IPS-20b (cell line): ENCODE measurements around the gene C10orf90.

Experiments
- H3K27ac ChIP-seq: one replicate; pipeline ENCODE4 v1.5.1; 2013; ENCODE audit warnings: low read length
- H3K27me3 ChIP-seq: 2 replicates; pipeline ENCODE4 v1.6.1; 2013; ENCODE audit warnings: mild to moderate bottlenecking, low read length, inconsistent platforms; ENCODE audit not compliant: insufficient read depth
- H3K36me3 ChIP-seq: 2 replicates; pipeline ENCODE4 v1.6.1; 2013; ENCODE audit warnings: low read depth, mild to moderate bottlenecking, inconsistent platforms, low read length, moderate library complexity; ENCODE audit not compliant: insufficient read depth
- H3K4me1 ChIP-seq: 2 replicates; pipeline ENCODE4 v1.6.1; 2013; ENCODE audit warnings: mild to moderate bottlenecking, control low read depth, inconsistent platforms, low read length, moderate library complexity; ENCODE audit not compliant: insufficient read depth
- H3K4me3 ChIP-seq: 2 replicates; pipeline ENCODE4 v1.5.1; 2013; ENCODE audit warnings: mild to moderate bottlenecking, low read length, inconsistent platforms
- H3K9ac ChIP-seq: 2 replicates; pipeline ENCODE4 v1.6.1; 2013; ENCODE audit warnings: low read depth, mild to moderate bottlenecking, inconsistent platforms, low read length, moderate library complexity
- H3K9me3 ChIP-seq: 2 replicates; pipeline ENCODE4 v1.6.1; 2013; ENCODE audit warnings: mild to moderate bottlenecking, low read depth, low read length, inconsistent platforms; ENCODE audit not compliant: insufficient read depth

Gene C10orf90

DNA sequence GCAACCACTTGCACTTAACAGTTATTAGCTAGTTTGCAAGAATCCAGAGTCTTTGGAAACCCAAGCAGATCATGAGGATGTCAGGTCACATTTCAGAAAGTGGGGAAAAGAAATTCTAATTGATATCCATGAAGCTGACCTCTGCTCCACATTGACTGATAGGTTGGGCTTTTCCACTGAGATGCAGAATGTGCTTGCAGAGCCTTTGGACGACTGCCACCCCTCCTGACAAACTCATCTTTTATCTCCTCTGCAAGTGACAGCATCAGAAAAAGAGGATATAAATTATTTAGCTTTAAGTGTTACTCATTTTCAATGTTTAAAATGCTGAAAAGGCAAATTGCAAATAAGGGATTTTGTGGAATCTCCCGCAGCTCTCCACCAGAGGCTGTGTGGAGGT, 75.3 kb downstream of the C10orf90 start:
- H3K4me3 ChIP-seq = no peak overlapping the region
- H3K9ac ChIP-seq = no peak overlapping the region
- H3K27me3 ChIP-seq = no peaks in the 10 kb centered on the region
- no peaks in the 10 kb centered on the region for H3K9me3 ChIP-seq
- no peaks in the 10 kb centered on the region for H3K36me3 ChIP-seq
- H3K4me1 ChIP-seq = peaks cover 7% of the 10 kb centered on the region; the same call in 1 of the 2 replicates
- H3K27ac ChIP-seq = no peak overlapping the region

DNA sequence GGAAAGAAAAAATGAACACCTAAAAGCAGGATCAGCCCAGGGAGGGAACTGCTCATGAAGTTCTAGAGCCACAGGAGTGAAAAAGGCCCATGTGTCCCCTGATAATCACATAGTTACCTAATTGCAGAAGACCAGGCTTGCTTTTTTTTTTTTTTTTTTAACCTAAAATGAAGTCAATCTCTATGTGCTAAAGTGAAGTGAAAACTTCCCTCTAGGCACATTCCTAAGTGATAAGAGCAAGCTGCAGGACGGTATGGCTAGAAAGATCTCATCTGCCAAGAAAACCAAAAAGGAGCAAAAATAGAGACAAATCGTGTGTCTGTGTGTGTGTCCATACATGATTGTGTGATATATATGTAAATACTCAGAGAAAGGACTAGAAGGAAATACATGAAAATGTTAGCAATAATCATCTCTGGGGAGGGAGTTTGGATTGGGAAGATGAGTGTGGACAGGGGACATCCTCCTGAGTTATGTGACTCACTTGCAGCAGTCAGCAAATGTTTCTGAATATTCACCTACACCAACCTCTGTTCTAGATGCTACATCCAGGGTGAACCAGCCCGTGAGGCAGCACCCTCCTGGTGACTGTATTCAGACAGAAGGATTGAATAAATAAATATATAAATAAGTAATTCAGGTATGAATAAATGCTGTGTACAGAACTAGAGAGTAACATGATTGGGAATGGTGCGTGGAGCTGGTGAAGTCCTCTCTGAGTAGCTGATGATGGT, 76.4 kb downstream of the C10orf90 start:
- Histone ChIP-seq H3K36me3 (no peaks in the 10 kb centered on the region), H3K4me1 (no peaks in the 10 kb centered on the region)

GRCh38 chr10:126592901-126593300, 77.6 kb downstream of the C10orf90 start:
- no peaks in the 10 kb centered on the region for H3K9me3 ChIP-seq
- H3K4me1 ChIP-seq = no peaks in the 10 kb centered on the region
- H3K4me3 ChIP-seq = no peak overlapping the region
- no peaks in the 10 kb centered on the region for H3K36me3 ChIP-seq
- H3K27me3 ChIP-seq = no peaks in the 10 kb centered on the region
- no peak overlapping the region for H3K9ac ChIP-seq
- H3K27ac ChIP-seq = no peak overlapping the region

More for the DNA sequence above, 76.4 kb downstream of the C10orf90 start:
- H3K27me3 ChIP-seq = no peaks in the 10 kb centered on the region
- H3K4me3 ChIP-seq = no peak overlapping the region
- no peaks in the 10 kb centered on the region for H3K9me3 ChIP-seq
- H3K9ac ChIP-seq = no peak overlapping the region
- H3K27ac ChIP-seq = no peak overlapping the region

DNA sequence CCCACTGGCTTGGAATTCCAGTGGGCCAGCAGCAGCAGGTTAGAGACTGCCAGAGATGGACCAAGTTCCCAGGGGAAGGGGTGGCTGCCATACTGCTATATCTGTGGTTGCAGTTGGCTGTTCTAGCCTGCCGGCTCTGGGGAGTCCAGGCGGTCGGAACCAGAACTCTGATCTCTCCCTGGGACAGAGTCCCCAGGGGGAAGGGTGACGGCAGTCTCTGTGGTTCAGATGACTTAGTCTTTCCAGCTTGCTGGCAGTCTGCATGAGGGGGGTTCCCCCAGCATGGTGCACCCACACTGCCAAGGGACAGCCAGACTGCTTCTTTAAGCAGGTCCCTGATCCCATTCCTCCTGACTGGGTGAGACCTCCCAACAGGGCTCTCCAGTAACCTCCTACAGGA, 82.5 kb downstream of the C10orf90 start:
- no peak overlapping the region for H3K9ac ChIP-seq
- no peak overlapping the region for H3K27ac ChIP-seq
- no peaks in the 10 kb centered on the region for H3K27me3 ChIP-seq
- no peaks in the 10 kb centered on the region for H3K36me3 ChIP-seq
- no peaks in the 10 kb centered on the region for H3K9me3 ChIP-seq
- H3K4me1 ChIP-seq = peaks cover 10% of the 10 kb centered on the region; the same call in 1 of the 2 replicates
- H3K4me3 ChIP-seq = no peak overlapping the region

DNA sequence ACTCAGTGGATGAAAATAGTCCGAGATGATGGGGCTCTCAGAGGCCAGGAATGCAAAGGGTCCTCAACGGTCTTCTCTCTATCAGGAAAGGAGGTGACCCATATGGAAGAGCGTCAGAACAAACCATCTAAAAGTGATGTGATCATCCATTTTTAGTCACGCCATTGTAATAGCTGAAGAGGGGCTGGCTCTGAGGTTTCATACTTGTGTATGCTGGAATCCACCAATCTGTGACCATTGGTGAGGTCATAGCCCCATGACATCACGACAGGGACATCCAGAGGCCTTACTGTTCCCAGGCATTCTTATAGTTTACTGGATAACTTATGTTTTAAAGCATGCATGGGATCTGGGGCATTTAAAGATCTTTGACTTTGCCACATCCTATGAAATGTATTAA, 83.6 kb downstream of the C10orf90 start:
- no peak overlapping the region for H3K27ac ChIP-seq
- H3K9me3 ChIP-seq = no peaks in the 10 kb centered on the region
- no peaks in the 10 kb centered on the region for H3K27me3 ChIP-seq
- H3K4me1 ChIP-seq = peaks cover 10% of the 10 kb centered on the region; the same call in 1 of the 2 replicates
- H3K4me3 ChIP-seq = no peak overlapping the region
- no peaks in the 10 kb centered on the region for H3K36me3 ChIP-seq
- H3K9ac ChIP-seq = no peak overlapping the region

- Histone ChIP-seq H3K27ac (no peak overlapping the region), H3K27me3 (no peaks in the 10 kb centered on the region), H3K36me3 (no peaks in the 10 kb centered on the region), H3K4me1 (peaks cover 10% of the 10 kb centered on the region; the same call in 1 of the 2 replicates), H3K4me3 (no peak overlapping the region), H3K9ac (no peak overlapping the region), H3K9me3 (no peaks in the 10 kb centered on the region)
These were observed 84.4 kb downstream of the C10orf90 start for GRCh38 chr10:126586128-126586527.

- no peaks in the 10 kb centered on the region for H3K9me3 ChIP-seq
- H3K9ac ChIP-seq = no peak overlapping the region
- H3K4me1 ChIP-seq = peaks cover 10% of the 10 kb centered on the region; the same call in 1 of the 2 replicates
- H3K27ac ChIP-seq = no peak overlapping the region
- no peaks in the 10 kb centered on the region for H3K36me3 ChIP-seq
- no peaks in the 10 kb centered on the region for H3K27me3 ChIP-seq
- no peak overlapping the region for H3K4me3 ChIP-seq
These were observed 85.1 kb downstream of the C10orf90 start for GRCh38 chr10:126585249-126586017.

DNA sequence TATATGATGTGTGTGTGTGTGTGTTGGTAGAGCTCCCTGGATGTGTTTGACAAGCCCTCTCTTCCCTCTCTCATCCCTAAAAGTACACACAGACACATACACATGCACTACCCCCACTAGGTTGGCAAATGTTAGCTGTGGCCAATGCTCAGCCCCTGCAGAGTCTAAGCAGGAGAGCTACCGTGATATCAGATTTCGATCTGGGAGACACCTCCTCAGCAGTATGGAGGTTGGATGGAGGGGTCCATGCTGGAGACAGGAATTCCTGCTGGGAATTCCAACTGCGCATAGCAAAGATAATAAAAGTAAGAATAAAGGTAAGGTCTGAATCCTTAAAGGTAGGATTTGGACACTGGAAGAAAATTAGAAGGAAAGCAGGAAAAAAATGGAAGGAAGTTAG, 85.7 kb downstream of the C10orf90 start:
- Histone ChIP-seq H3K36me3 (no peaks in the 10 kb centered on the region), H3K4me3 (no peak overlapping the region), H3K9ac (no peak overlapping the region), H3K4me1 (peaks cover 10% of the 10 kb centered on the region; the same call in 1 of the 2 replicates), H3K27ac (no peak overlapping the region), H3K9me3 (no peaks in the 10 kb centered on the region), H3K27me3 (no peaks in the 10 kb centered on the region)

DNA sequence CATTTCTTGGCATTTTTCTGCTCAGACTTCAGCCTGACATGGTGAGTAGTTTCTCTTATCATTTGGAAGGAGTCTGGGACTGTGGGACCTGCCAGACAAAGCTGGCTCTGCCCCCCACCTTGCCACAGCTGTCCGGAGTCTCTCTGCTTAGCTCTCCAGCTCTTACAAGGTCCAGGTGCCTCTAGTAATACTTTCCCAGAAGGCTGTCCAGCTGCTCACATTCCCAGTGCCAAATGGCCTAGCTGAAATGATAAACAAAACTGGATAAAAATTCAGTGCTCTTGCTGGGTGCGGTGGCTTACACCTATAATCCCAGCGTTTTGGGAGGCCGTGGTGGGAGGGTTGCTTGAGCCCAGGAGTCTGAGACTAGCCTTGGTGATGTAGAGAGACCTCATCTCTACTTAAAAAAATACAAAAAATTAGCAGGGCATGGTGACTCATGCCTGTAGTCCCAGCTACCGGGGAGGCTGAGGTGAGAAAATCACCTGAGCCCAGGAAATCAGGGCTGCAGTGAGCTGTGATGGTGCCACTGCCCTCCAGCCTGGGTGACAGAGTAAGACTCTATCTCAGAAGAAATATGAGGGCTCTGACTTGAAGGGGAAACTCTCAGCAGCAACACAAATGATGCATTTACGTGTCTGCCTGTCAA, 86.8 kb downstream of the C10orf90 start:
- H3K9me3 ChIP-seq = no peaks in the 10 kb centered on the region
- H3K4me3 ChIP-seq = no peak overlapping the region
- no peaks in the 10 kb centered on the region for H3K27me3 ChIP-seq
- peaks cover 10% of the 10 kb centered on the region; the same call in 1 of the 2 replicates for H3K4me1 ChIP-seq
- no peak overlapping the region for H3K27ac ChIP-seq
- no peak overlapping the region for H3K9ac ChIP-seq
- H3K36me3 ChIP-seq = no peaks in the 10 kb centered on the region

- no peaks in the 10 kb centered on the region for H3K27me3 ChIP-seq
- no peaks in the 10 kb centered on the region for H3K36me3 ChIP-seq
- H3K4me1 ChIP-seq = peaks cover 10% of the 10 kb centered on the region; the same call in 1 of the 2 replicates
- no peak overlapping the region for H3K27ac ChIP-seq
- no peak overlapping the region for H3K9ac ChIP-seq
- no peaks in the 10 kb centered on the region for H3K9me3 ChIP-seq
- H3K4me3 ChIP-seq = no peak overlapping the region
These were observed 88.8 kb downstream of the C10orf90 start for GRCh38 chr10:126581648-126582046.

DNA sequence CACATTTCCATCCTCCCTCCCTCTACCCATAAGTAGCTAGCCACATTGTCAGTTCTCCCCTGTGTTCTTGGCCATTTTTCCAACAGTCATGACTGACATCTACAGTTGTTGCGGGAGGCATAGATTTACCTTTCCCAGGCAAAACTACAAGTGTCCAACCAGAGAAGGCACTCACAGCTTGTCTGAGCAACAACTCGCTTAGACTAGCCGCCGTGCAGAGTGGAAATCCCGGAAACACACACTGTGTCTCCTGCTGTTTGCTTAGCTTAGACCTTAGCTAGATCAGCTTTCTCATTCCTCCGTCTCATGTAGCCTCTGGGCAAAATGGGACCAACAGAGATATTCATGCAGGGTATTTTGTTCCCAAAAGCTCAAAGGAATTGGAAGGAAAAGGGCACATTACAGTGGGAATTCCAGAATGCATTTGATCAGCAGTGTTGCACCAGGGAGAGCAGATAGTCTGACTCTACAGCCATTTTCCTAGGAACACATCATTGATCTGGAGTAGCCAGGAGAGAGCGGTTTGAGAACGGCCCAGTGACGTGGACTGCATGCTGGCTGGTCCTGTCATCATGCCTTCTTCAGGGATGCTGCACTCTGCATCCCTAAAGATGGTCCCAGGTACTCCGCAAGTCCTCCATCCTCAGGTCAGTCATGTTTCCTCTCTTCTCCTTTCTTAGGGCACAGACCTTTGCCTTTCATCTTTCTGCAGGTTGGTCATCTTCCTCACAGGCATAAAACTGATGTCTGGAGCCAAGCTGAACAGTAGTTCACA, 89.4 kb downstream of the C10orf90 start:
- Histone ChIP-seq H3K27ac (no peak overlapping the region), H3K9ac (no peak overlapping the region), H3K4me1 (peaks cover 10% of the 10 kb centered on the region; the same call in 1 of the 2 replicates), H3K27me3 (no peaks in the 10 kb centered on the region), H3K4me3 (no peak overlapping the region), H3K36me3 (no peaks in the 10 kb centered on the region), H3K9me3 (no peaks in the 10 kb centered on the region)
